SK-N-SH treated with all-trans-retinoic acid at 6 μM for 48 hours (cell line): ENCODE measurements around the gene PKNOX2.

Source experiments
- BACH2 ChIP-seq: fragments of 250-450 bp; sonication (Bioruptor Pico); IDR thresholded peaks from 2 replicates; pipeline ENCODE4 v1.9.0; 2021; ENCODE audit warnings: mild to moderate bottlenecking, borderline replicate concordance
- PATZ1 ChIP-seq: fragments of 250-450 bp; sonication (Bioruptor Pico); IDR thresholded peaks from 2 replicates; pipeline ENCODE4 v1.8.0; 2020; ENCODE audit warnings: mild to moderate bottlenecking, moderate library complexity, borderline replicate concordance
- RARB ChIP-seq: fragments of 250-450 bp; sonication (Bioruptor Pico); IDR thresholded peaks from 2 replicates; pipeline ENCODE4 v1.8.0; 2021; ENCODE audit warnings: mild to moderate bottlenecking, moderate library complexity
- ZFP3 ChIP-seq: fragments of 250-450 bp; sonication (Bioruptor Pico); IDR thresholded peaks from 2 replicates; pipeline ENCODE4 v1.5.0; 2020; ENCODE audit warnings: mild to moderate bottlenecking, moderate library complexity
- TF ChIP-seq, protein P1 (sequence below): fragments of 250-450 bp; sonication (Bioruptor Pico); IDR thresholded peaks from 2 replicates; pipeline ENCODE4 v1.5.1; 2020; ENCODE audit warnings: low read depth, mild to moderate bottlenecking, moderate library complexity

- TF ChIP-seq BACH2 (CRISPR knock-in tag) (no peak), RARB (no peak), ZFP3 (CRISPR knock-in tag) (no peak), PATZ1 (no peak)
- TF ChIP-seq, protein P1, sequence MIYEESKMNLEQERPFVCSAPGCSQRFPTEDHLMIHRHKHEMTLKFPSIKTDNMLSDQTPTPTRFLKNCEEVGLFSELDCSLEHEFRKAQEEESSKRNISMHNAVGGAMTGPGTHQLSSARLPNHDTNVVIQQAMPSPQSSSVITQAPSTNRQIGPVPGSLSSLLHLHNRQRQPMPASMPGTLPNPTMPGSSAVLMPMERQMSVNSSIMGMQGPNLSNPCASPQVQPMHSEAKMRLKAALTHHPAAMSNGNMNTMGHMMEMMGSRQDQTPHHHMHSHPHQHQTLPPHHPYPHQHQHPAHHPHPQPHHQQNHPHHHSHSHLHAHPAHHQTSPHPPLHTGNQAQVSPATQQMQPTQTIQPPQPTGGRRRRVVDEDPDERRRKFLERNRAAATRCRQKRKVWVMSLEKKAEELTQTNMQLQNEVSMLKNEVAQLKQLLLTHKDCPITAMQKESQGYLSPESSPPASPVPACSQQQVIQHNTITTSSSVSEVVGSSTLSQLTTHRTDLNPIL (CRISPR knock-in tag) = no peak
Observed at GRCh38 chr11:125257190-125257579, 92.6 kb downstream of the PKNOX2 start.
